GM12865 (cell line): ENCODE measurements around the gene ARID5B.

Experiments
- DNase-seq: peaks from one replicate; pipeline ENCODE4 v3.0.0; 2010; ENCODE audit warnings: low read depth
- H3K4me3 ChIP-seq: 2 replicates; pipeline ENCODE4 v1.5.1; 2011; ENCODE audit warnings: mild to moderate bottlenecking, low read depth, low read length, control low read depth
- CTCF ChIP-seq: IDR thresholded peaks from 2 replicates; pipeline ENCODE4 v1.5.1; 2011; ENCODE audit warnings: low read length, control low read depth, low read depth, inconsistent platforms; ENCODE audit not compliant: insufficient read depth; ENCODE audit errors: missing control alignments

The ARID5B gene

GRCh38 chr10:62084451-62084850 lies 183.0 kb downstream of the ARID5B start:
- DNase-seq: no peak
- no peak overlapping the region for H3K4me3 ChIP-seq
- no peak for TF ChIP-seq CTCF

- H3K4me3 ChIP-seq: no peak overlapping the region
- TF ChIP-seq CTCF: no peak
These were observed 183.9 kb downstream of the ARID5B start for GRCh38 chr10:62085404-62085803.

GRCh38 chr10:62085821-62086220 lies 184.3 kb downstream of the ARID5B start:
- no peak overlapping the region for H3K4me3 ChIP-seq
- no peak for TF ChIP-seq CTCF
- DNase-seq: no peak

More at GRCh38 chr10:62085404-62085803, 183.9 kb downstream of the ARID5B start:
- no peak for DNase-seq

GRCh38 chr10:62087329-62087728 lies 185.8 kb downstream of the ARID5B start:
- TF ChIP-seq CTCF: no peak
- H3K4me3 ChIP-seq: no peak overlapping the region
- peak; percentile 48 for DNase-seq

- TF ChIP-seq CTCF: no peak
- DNase-seq: no peak
These were observed 187.3 kb downstream of the ARID5B start for GRCh38 chr10:62088786-62089185.

GRCh38 chr10:62092301-62093030 lies 191.0 kb downstream of the ARID5B start:
- no peak for TF ChIP-seq CTCF
- DNase-seq: no peak
- H3K4me3 ChIP-seq: no peak overlapping the region

More at GRCh38 chr10:62088786-62089185, 187.3 kb downstream of the ARID5B start:
- no peak overlapping the region for H3K4me3 ChIP-seq

GRCh38 chr10:62093863-62094291 lies 192.4 kb downstream of the ARID5B start:
- TF ChIP-seq CTCF: no peak
- no peak overlapping the region for H3K4me3 ChIP-seq
- DNase-seq: no peak
